K562 (cell line): ENCODE data around the gene RPS8. TPM values are rescaled to one million over a fixed set of nuclear protein-coding genes. Genes with fewer than 3 reads are reported as not detected.

Experiments used
- AFF1 ChIP-seq, 2 experiments: fragments of 450-650 bp; IDR thresholded peaks; 2 replicates each; pipeline ENCODE4 v1.6.1; 2018; ENCODE audit warnings: mild to moderate bottlenecking in 2 of 2, low read depth in 1 of 2; ENCODE audit not compliant: partially characterized antibody in 2 of 2
- BMI1 ChIP-seq: fragments of 150-350 bp; IDR thresholded peaks from 2 replicates; pipeline ENCODE4 v1.6.1; 2014; ENCODE audit warnings: low read length
- DNMT1 ChIP-seq: fragments of 450-650 bp; IDR thresholded peaks from 2 replicates; pipeline ENCODE4 v1.6.1; 2016; ENCODE audit warnings: antibody characterized with exemption, mild to moderate bottlenecking
- FOXK1 ChIP-seq: sonication (generic); formaldehyde crosslinking; IDR thresholded peaks from 2 replicates; pipeline ENCODE4 v1.8.0; 2022; ENCODE audit warnings: missing genetic modification reagents, mild to moderate bottlenecking, borderline replicate concordance
- GTF2E2 ChIP-seq: fragments of 200-800 bp; sonication (Bioruptor generic); IDR thresholded peaks from 2 replicates; pipeline ENCODE4 v1.6.1; 2016; ENCODE audit warnings: missing genetic modification characterization, missing compliant biosample characterization
- HEY1 ChIP-seq: fragments of 250-450 bp; sonication (Bioruptor Pico); IDR thresholded peaks from 2 replicates; pipeline ENCODE4 v1.5.0; 2020; ENCODE audit warnings: mild to moderate bottlenecking, moderate library complexity, borderline replicate concordance
- MAFK ChIP-seq: IDR thresholded peaks from 2 replicates; pipeline ENCODE4 v1.6.1; 2011; ENCODE audit warnings: low read length, improper control_type of control experiment
- TCF7L2 ChIP-seq: fragments of 150-350 bp; IDR thresholded peaks from 2 replicates; pipeline ENCODE4 v1.6.1; 2016; ENCODE audit warnings: low read depth, mild to moderate bottlenecking, low read length, moderate library complexity
- U2AF1 ChIP-seq: fragments of 200-400 bp; formaldehyde crosslinking; optimal IDR thresholded peaks from 2 replicates; pipeline ENCODE3; 2017; ENCODE audit warnings: mild to moderate bottlenecking, low read depth, low read length, moderate library complexity
- WHSC1 ChIP-seq: IDR thresholded peaks from one replicate; pipeline ENCODE4 v1.6.1; 2012; ENCODE audit warnings: low read length, control low read depth, inconsistent platforms
- ZNF146 ChIP-seq: IDR thresholded peaks from one replicate; pipeline ENCODE4 v1.6.1; 2018; ENCODE audit warnings: missing compliant biosample characterization; ENCODE audit not compliant: unreplicated experiment
- ZNF696 ChIP-seq: fragments of 250-450 bp; sonication (Bioruptor Pico); conservative IDR thresholded peaks from 2 replicates; pipeline ENCODE4 v1.4.0; 2020; ENCODE audit warnings: mild to moderate bottlenecking, moderate library complexity
- polyA plus RNA-seq, 8 experiments: library from polyadenylated mRNA; depleted of rRNA in 4 of 8; stranded (reverse) in 5 of 8; unstranded in 3 of 8; fragments of >200 nt; fragmentation: Nextera tagmentation in 2 of 8; fragmentation: Illumina TruSeq in 1 of 8; extraction: Ambion mirVana in 2 of 8; extraction: Trizol in 1 of 8; gene quantifications; 2 replicates each; pipeline versions ENCODE4 v1.2.1 to v1.2.3, GENCODE V29; 2011 to 2014; ENCODE audit warnings: inconsistent platforms in 1 of 8, missing spikeins in 1 of 8
- total RNA-seq, 7 experiments: library from RNA; depleted of rRNA in 6 of 7; stranded (reverse); fragments of >200 nt in 6 of 7; fragmentation: Illumina TruSeq in 2 of 7; extraction: Trizol in 2 of 7; gene quantifications; 2 replicates each; pipeline versions ENCODE4 v1.2.1 to v1.2.3, GENCODE V29; 2011 to 2021; ENCODE audit warnings: low replicate concordance in 1 of 7
- TF ChIP-seq, protein P1 (sequence below): fragments of 250-450 bp; sonication (Bioruptor Pico); IDR thresholded peaks from 2 replicates; pipeline ENCODE4 v1.8.0; 2021; ENCODE audit warnings: borderline replicate concordance, mild to moderate bottlenecking, moderate library complexity; ENCODE audit not compliant: poor library complexity, severe bottlenecking
- TF ChIP-seq, protein P2 (sequence below): fragments of 250-450 bp; sonication (Bioruptor Pico); IDR thresholded peaks from 2 replicates; pipeline ENCODE4 v1.8.0; 2021; ENCODE audit warnings: moderate library complexity, mild to moderate bottlenecking, inconsistent platforms
- TF ChIP-seq, protein P3 (sequence below): sonication (generic); formaldehyde crosslinking; IDR thresholded peaks from 2 replicates; pipeline ENCODE4 v1.8.0; 2022; ENCODE audit warnings: mild to moderate bottlenecking, missing genetic modification reagents
- TF ChIP-seq, protein P4 (sequence below), 2 experiments: fragments of 450-650 bp in 1 of 2; sonication (generic) in 1 of 2; formaldehyde crosslinking; conservative IDR thresholded peaks; 2 replicates each; pipeline versions ENCODE4 v1.4.0 to v1.8.1; 2020 to 2022; ENCODE audit warnings: mild to moderate bottlenecking in 1 of 2, missing genetic modification reagents in 1 of 2

RPS8 gene
- total and polyA plus RNA-seq, 9 of the 15 experiments (the other 6 are each of a cell fraction or from before 2014, with no cell fraction given), result 2,431 to 4,168 (median 3,109) TPM

DNA sequence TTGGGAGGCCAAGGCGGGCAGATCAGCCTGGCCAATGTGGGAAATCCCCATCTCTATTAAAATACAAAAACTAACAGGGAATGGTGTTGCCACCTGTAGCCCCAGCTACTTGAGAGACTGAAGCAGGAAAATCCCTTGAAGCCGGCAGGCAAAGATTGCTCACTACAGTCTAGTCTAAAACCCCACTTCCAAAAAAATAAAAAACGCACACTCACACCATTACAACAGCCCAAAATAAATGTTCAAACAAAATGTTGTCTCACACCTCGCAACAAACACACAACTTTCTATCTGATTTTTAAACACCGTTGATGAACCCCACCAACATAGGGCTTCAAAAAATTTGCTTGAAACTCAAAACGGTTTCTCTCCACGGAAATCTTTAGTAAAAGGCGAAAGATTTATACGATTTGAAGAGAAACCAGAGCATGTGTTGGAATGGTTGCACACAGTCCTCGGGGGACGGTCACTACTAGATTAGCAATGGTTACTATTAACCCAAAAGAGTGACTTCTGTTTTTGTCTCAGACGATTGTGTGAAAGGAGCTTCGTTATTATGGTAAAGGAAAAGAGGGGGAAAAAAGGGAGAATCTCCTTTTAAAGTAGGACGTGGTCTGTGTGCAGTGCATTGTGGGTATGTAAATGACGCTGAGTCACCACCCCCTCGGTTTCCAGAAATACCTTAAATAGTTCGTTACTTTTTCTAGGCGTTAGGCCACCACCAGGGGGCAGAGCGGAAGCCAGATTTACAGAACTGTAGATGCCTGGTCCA is 44.4 kb upstream of the RPS8 start, which contains the start of gene RNU5D-1 (continued):
- TF ChIP-seq AFF1 (IDR thresholded peaks at IDR 0.05; ENCODE audit: low read depth in 1 of 2, partially characterized antibody in 2 of 2), result peak; percentile 91 to 98
- TF ChIP-seq BMI1, result peak; percentile 5; the same call in 1 of the 2 replicates
- TF ChIP-seq, protein P1, sequence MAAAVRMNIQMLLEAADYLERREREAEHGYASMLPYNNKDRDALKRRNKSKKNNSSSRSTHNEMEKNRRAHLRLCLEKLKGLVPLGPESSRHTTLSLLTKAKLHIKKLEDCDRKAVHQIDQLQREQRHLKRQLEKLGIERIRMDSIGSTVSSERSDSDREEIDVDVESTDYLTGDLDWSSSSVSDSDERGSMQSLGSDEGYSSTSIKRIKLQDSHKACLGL (CRISPR knock-in tag), result no peak
- TF ChIP-seq HEY1 (CRISPR knock-in tag), result peak; percentile 99
- TF ChIP-seq ZNF146, result peak; percentile 39
- no peak for TF ChIP-seq DNMT1
- TF ChIP-seq ZNF696 (CRISPR knock-in tag), result peak; percentile 98
- TF ChIP-seq, protein P2, sequence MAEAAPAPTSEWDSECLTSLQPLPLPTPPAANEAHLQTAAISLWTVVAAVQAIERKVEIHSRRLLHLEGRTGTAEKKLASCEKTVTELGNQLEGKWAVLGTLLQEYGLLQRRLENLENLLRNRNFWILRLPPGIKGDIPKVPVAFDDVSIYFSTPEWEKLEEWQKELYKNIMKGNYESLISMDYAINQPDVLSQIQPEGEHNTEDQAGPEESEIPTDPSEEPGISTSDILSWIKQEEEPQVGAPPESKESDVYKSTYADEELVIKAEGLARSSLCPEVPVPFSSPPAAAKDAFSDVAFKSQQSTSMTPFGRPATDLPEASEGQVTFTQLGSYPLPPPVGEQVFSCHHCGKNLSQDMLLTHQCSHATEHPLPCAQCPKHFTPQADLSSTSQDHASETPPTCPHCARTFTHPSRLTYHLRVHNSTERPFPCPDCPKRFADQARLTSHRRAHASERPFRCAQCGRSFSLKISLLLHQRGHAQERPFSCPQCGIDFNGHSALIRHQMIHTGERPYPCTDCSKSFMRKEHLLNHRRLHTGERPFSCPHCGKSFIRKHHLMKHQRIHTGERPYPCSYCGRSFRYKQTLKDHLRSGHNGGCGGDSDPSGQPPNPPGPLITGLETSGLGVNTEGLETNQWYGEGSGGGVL (CRISPR knock-in tag), result peak; percentile 6; the same call in 1 of the 2 replicates
- TF ChIP-seq, protein P3, sequence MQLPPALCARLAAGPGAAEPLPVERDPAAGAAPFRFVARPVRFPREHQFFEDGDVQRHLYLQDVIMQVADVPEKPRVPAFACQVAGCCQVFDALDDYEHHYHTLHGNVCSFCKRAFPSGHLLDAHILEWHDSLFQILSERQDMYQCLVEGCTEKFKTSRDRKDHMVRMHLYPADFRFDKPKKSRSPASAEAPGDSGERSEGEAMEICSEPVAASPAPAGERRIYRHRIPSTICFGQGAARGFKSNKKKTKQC (CRISPR knock-in tag), result peak; percentile 26; the same call in 1 of the 2 replicates
- TF ChIP-seq GTF2E2, result peak; percentile 100
- peak; percentile 88 for TF ChIP-seq U2AF1
- TF ChIP-seq, protein P4, sequence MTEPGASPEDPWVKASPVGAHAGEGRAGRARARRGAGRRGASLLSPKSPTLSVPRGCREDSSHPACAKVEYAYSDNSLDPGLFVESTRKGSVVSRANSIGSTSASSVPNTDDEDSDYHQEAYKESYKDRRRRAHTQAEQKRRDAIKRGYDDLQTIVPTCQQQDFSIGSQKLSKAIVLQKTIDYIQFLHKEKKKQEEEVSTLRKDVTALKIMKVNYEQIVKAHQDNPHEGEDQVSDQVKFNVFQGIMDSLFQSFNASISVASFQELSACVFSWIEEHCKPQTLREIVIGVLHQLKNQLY (CRISPR knock-in tag; conservative IDR thresholded peaks at IDR 0.05), result peak; percentile 88 to 99; a peak in 3 of 4 replicates
- no peak for TF ChIP-seq TCF7L2
- no peak for TF ChIP-seq WHSC1
- TF ChIP-seq FOXK1 (CRISPR knock-in tag), result peak; percentile 97
- peak; percentile 76 for TF ChIP-seq MAFK
